ENCODE results near the gene CCDC177. TPM values are rescaled to one million over a fixed set of nuclear protein-coding genes. Genes with fewer than 3 reads are reported as not detected.

Gene CCDC177
- total and polyA plus RNA-seq, 9 of the 15 experiments (the other 6 are each of a cell fraction or from before 2014, with no cell fraction given), result not detected

- TF ChIP-seq SNAPC5 (CRISPR knock-in tag; IDR thresholded peaks at IDR 0.05) (no peak), PHF8 (IDR thresholded peaks at IDR 0.05; ENCODE audit: borderline replicate concordance, low read length) (peak; percentile 17; the same call in 1 of the 2 replicates), FOXK1 (CRISPR knock-in tag; IDR thresholded peaks at IDR 0.05; ENCODE audit: borderline replicate concordance) (no peak), ZNF551 (CRISPR knock-in tag; IDR thresholded peaks at IDR 0.05) (no peak), RREB1 (CRISPR knock-in tag; IDR thresholded peaks at IDR 0.05) (no peak), CREB3L1 (IDR thresholded peaks at IDR 0.05; ENCODE audit: borderline replicate concordance, low read depth) (no peak), AFF4 (CRISPR knock-in tag; IDR thresholded peaks at IDR 0.05) (no peak), MAFK (IDR thresholded peaks at IDR 0.05; ENCODE audit: low read length) (no peak), E2F4 (CRISPR knock-in tag; IDR thresholded peaks at IDR 0.05; ENCODE audit: low read depth) (no peak), BRD9 (IDR thresholded peaks at IDR 0.05; ENCODE audit: low read depth, partially characterized antibody) (no peak), POLR2G (IDR thresholded peaks at IDR 0.05; ENCODE audit: low read depth, low read length) (peak; percentile 73), RBM34 (IDR thresholded peaks at IDR 0.05; ENCODE audit: borderline replicate concordance, insufficient read depth, low read length) (no peak), ZZZ3 (IDR thresholded peaks at IDR 0.05) (no peak), HNRNPH1 (optimal IDR thresholded peaks at IDR 0.05; ENCODE audit: low read depth, low read length) (no peak)
Measured at GRCh38 chr14:69611172-69612013, 36.7 kb upstream of the CCDC177 start, which contains the start of gene SUSD6 (continued).
